Umbilical cord (tissue), 2 donors: ENCODE measurements around the gene HGF. TPM values are rescaled to one million over a fixed set of nuclear protein-coding genes. Genes with fewer than 3 reads are reported as not detected.
A peak's percentile ranks its signal among the peaks of the same experiment; 100 is the strongest.

ENCODE experiments used
- DNase-seq: peaks from one replicate; pipeline ENCODE4 v3.0.0-alpha.2; 2015; ENCODE audit warnings: low spot score
- total RNA-seq: library from RNA; depleted of rRNA; stranded (reverse); fragments of >200 nt; gene quantifications from one replicate; pipeline ENCODE4 v1.2.3, GENCODE V29; 2014; ENCODE audit warnings: low replicate concordance; ENCODE audit not compliant: insufficient read depth

The HGF gene
- total RNA-seq, 1 donor from 2014 or later = 57.1 TPM

GRCh38 chr7:81776948-81777630, 7.2 kb upstream of the HGF start:
- peak; percentile 93 for DNase-seq

GRCh38 chr7:81776161-81776560, 6.3 kb upstream of the HGF start:
- no peak for DNase-seq

GRCh38 chr7:81775560-81775959, 5.7 kb upstream of the HGF start:
- DNase-seq = no peak

GRCh38 chr7:81774551-81774950, 4.7 kb upstream of the HGF start:
- no peak for DNase-seq

- peak; percentile 31 for DNase-seq
Measured at GRCh38 chr7:81770728-81771223, 929 bp upstream of the HGF start.

GRCh38 chr7:81768951-81769778, 682 bp downstream of the HGF start:
- DNase-seq = peak; percentile 66

GRCh38 chr7:81767926-81768325, 1.9 kb downstream of the HGF start:
- DNase-seq = peak; percentile 27

GRCh38 chr7:81761821-81762220, 8.0 kb downstream of the HGF start:
- DNase-seq = no peak

GRCh38 chr7:81761031-81761430, 8.8 kb downstream of the HGF start:
- DNase-seq = no peak

GRCh38 chr7:81754918-81755696, 14.7 kb downstream of the HGF start:
- no peak for DNase-seq

GRCh38 chr7:81753392-81753791, 16.5 kb downstream of the HGF start:
- DNase-seq = no peak

- no peak for DNase-seq
Measured at GRCh38 chr7:81752318-81752714, 17.5 kb downstream of the HGF start.

- DNase-seq = no peak
Measured at GRCh38 chr7:81751619-81752317, 18.1 kb downstream of the HGF start.

- DNase-seq = no peak
Measured at GRCh38 chr7:81745637-81746036, 24.2 kb downstream of the HGF start.

GRCh38 chr7:81744389-81744788, 25.5 kb downstream of the HGF start:
- DNase-seq = no peak

GRCh38 chr7:81743665-81744064, 26.2 kb downstream of the HGF start:
- no peak for DNase-seq

GRCh38 chr7:81743201-81743600, 26.6 kb downstream of the HGF start:
- no peak for DNase-seq

GRCh38 chr7:81740403-81740802, 29.4 kb downstream of the HGF start:
- no peak for DNase-seq

- no peak for DNase-seq
Measured at GRCh38 chr7:81736091-81736490, 33.8 kb downstream of the HGF start.

- peak; percentile 76 for DNase-seq
Measured at GRCh38 chr7:81725812-81726127, 44.1 kb downstream of the HGF start.

GRCh38 chr7:81725003-81725811, 44.6 kb downstream of the HGF start:
- no peak for DNase-seq
